ENCODE data around the gene MED7.

DNA sequence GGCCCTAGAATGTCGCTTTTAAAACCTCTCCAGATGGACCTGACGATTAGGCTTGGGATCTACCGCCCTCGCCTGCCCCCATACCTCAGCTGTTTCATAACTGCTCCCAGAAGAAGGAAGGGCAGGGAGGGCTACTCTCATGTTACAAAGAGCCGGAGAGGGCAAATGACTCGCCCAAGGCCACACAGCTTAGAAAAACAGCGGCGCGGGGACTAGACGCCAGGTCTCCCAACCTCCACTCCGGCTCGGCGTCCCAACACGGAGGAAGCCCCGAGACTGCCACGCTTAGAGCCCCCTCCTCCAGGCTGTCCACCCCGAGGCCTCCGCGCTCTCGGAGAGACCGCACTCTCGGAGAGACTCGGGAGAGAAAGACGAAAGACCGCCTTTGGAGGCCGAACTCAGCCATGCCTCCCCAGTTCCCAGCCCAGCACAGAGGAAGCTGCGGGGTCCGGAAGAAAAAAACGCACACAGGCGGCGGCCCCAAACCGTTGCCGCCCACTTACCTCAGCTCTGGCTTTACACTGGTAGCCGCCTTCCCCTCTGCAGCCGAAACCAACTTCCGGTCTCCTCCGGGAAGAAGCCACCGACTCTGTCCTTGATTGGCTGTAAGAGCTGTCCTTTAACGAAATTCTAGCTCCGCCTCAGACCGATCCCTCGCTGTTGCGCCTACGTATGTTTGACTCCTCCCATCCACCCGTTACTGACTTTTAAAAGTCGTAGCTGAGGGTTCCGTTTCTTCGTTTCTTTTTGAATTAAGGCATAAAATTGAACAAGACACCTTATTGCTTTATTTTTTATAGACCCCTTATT lies at the start of gene MED7:
- TF ChIP-seq EZH2phosphoT487 (IDR thresholded peaks at IDR 0.05; ENCODE audit: low read depth), result no peak
- TF ChIP-seq, protein P1, sequence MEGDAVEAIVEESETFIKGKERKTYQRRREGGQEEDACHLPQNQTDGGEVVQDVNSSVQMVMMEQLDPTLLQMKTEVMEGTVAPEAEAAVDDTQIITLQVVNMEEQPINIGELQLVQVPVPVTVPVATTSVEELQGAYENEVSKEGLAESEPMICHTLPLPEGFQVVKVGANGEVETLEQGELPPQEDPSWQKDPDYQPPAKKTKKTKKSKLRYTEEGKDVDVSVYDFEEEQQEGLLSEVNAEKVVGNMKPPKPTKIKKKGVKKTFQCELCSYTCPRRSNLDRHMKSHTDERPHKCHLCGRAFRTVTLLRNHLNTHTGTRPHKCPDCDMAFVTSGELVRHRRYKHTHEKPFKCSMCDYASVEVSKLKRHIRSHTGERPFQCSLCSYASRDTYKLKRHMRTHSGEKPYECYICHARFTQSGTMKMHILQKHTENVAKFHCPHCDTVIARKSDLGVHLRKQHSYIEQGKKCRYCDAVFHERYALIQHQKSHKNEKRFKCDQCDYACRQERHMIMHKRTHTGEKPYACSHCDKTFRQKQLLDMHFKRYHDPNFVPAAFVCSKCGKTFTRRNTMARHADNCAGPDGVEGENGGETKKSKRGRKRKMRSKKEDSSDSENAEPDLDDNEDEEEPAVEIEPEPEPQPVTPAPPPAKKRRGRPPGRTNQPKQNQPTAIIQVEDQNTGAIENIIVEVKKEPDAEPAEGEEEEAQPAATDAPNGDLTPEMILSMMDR (IDR thresholded peaks at IDR 0.05; ENCODE audit: low read depth, low read length), result no peak
